Activated CD4-positive, alpha-beta T cell treated with anti-CD3 and anti-CD28 coated beads, Interleukin-2, Interleukin-4, amounts not matched to agents 100 ng/mL and 50 ng/mL, durations not matched to agents 16 hours and 8 hours (primary cell): ENCODE data around the gene IQGAP2.
"Not testable (repeated sequence)": the region's sequence is repeated elsewhere in the genome, so short reads cannot be mapped to it uniquely, and the experiment has no call there.

Source experiments
- DNase-seq: peaks from one replicate; pipeline ENCODE4 v3.0.0-alpha.2; 2020; ENCODE audit warnings: low spot score

The IQGAP2 gene

GRCh38 chr5:76542887-76543690 lies 140.0 kb downstream of the IQGAP2 start:
- peak; percentile 77 for DNase-seq

- peak; percentile 73 for DNase-seq
Measured at GRCh38 chr5:76544268-76544926, 141.3 kb downstream of the IQGAP2 start.

- DNase-seq: no peak
Measured at GRCh38 chr5:76545184-76545583, 142.1 kb downstream of the IQGAP2 start.

- DNase-seq: no peak
Measured at GRCh38 chr5:76546497-76547102, 143.5 kb downstream of the IQGAP2 start.

- DNase-seq: peak; percentile 89
Measured at GRCh38 chr5:76547242-76547890, 144.3 kb downstream of the IQGAP2 start.

GRCh38 chr5:76547891-76548524 lies 144.9 kb downstream of the IQGAP2 start:
- no peak for DNase-seq

- DNase-seq: no peak
Measured at GRCh38 chr5:76548525-76549229, 145.6 kb downstream of the IQGAP2 start.

- DNase-seq: not testable (repeated sequence)
Measured at GRCh38 chr5:76550881-76551280, 147.8 kb downstream of the IQGAP2 start.

- no peak for DNase-seq
Measured at GRCh38 chr5:76552546-76552945, 149.5 kb downstream of the IQGAP2 start.

- no peak for DNase-seq
Measured at GRCh38 chr5:76553251-76553650, 150.2 kb downstream of the IQGAP2 start.

GRCh38 chr5:76555114-76555513 lies 152.0 kb downstream of the IQGAP2 start:
- no peak for DNase-seq

- no peak for DNase-seq
Measured at GRCh38 chr5:76555717-76556116, 152.6 kb downstream of the IQGAP2 start.

- DNase-seq: peak; percentile 49
Measured at GRCh38 chr5:76556511-76557221, 153.6 kb downstream of the IQGAP2 start.

- no peak for DNase-seq
Measured at GRCh38 chr5:76560952-76561891, 158.1 kb downstream of the IQGAP2 start.

- no peak for DNase-seq
Measured at GRCh38 chr5:76561959-76562358, 158.9 kb downstream of the IQGAP2 start.

GRCh38 chr5:76565009-76565408 lies 161.9 kb downstream of the IQGAP2 start:
- no peak for DNase-seq

- no peak for DNase-seq
Measured at GRCh38 chr5:76570153-76570552, 167.1 kb downstream of the IQGAP2 start.

- no peak for DNase-seq
Measured at GRCh38 chr5:76571559-76571958, 168.5 kb downstream of the IQGAP2 start.

- no peak for DNase-seq
Measured at GRCh38 chr5:76576450-76576849, 173.4 kb downstream of the IQGAP2 start.

- DNase-seq: no peak
Measured at GRCh38 chr5:76576996-76577395, 173.9 kb downstream of the IQGAP2 start.
